CD4-positive, CD25-positive, alpha-beta regulatory T cell (primary cell): ENCODE results near the gene LCLAT1. TPM values are rescaled to one million over a fixed set of nuclear protein-coding genes. Genes with fewer than 3 reads are reported as not detected.
"Not testable (repeated sequence)": the region's sequence is repeated elsewhere in the genome, so short reads cannot be mapped to it uniquely, and the experiment has no call there.

Experiments
- ATAC-seq, 2 donors: fragments of 150-1000 bp; cut with Tn5 transposase; one replicate each; pipeline ENCODE4 v1.10.0; 2021; ENCODE audit warnings: low read depth in 2 of 2, moderate number of reproducible peaks in 2 of 2, moderate library complexity in 1 of 2
- DNase-seq, 3 donors: peaks; one replicate each; pipeline versions ENCODE4 v3.0.0 to v3.0.0-alpha.2; 2012 to 2022; ENCODE audit warnings: mixed read lengths in 1 of 3
- H3K27ac ChIP-seq: one replicate; pipeline ENCODE4 v1.7.0; 2013; ENCODE audit warnings: mild to moderate bottlenecking, low read length; ENCODE audit not compliant: insufficient read depth, poor library complexity, severe bottlenecking
- H3K27me3 ChIP-seq: one replicate; pipeline ENCODE4 v1.7.0; 2013; ENCODE audit warnings: low read length; ENCODE audit not compliant: control insufficient read depth, insufficient read depth
- H3K36me3 ChIP-seq: one replicate; pipeline ENCODE4 v1.7.0; 2013; ENCODE audit warnings: mild to moderate bottlenecking, low read length, moderate library complexity; ENCODE audit not compliant: control insufficient read depth, insufficient read depth
- H3K4me1 ChIP-seq: 2 replicates; pipeline ENCODE4 v1.7.0; 2013; ENCODE audit warnings: mild to moderate bottlenecking, low read length; ENCODE audit not compliant: insufficient read depth, control insufficient read depth, poor library complexity, severe bottlenecking
- H3K4me3 ChIP-seq: one replicate; pipeline ENCODE4 v1.7.0; 2013; ENCODE audit warnings: low read depth, mild to moderate bottlenecking, low read length, moderate library complexity
- H3K9me3 ChIP-seq, 2 experiments: 1 replicate in 1 of 2; 2 replicates in 1 of 2; pipeline ENCODE4 v1.7.0; 2013; ENCODE audit warnings: low read length in 2 of 2, mild to moderate bottlenecking in 1 of 2, moderate library complexity in 1 of 2; ENCODE audit not compliant: control insufficient read depth in 2 of 2
- H3K27ac Mint-ChIP-seq, 3 donors: one replicate each; pipeline ENCODE4 v1.8.0; 2020 to 2022; ENCODE audit warnings: mild to moderate bottlenecking in 3 of 3, mixed read lengths in 3 of 3, moderate library complexity in 2 of 3
- H3K27me3 Mint-ChIP-seq: one replicate; pipeline ENCODE4 v1.8.0; 2022; ENCODE audit warnings: mild to moderate bottlenecking, mixed read lengths
- H3K36me3 Mint-ChIP-seq: one replicate; pipeline ENCODE4 v1.8.0; 2020; ENCODE audit warnings: mixed read lengths
- H3K4me1 Mint-ChIP-seq, 4 donors: one replicate each; pipeline ENCODE4 v1.8.0; 2020 to 2022; ENCODE audit warnings: mixed read lengths in 4 of 4, mild to moderate bottlenecking in 1 of 4
- H3K4me3 Mint-ChIP-seq, 4 donors: one replicate each; pipeline ENCODE4 v1.8.0; 2020 to 2022; ENCODE audit warnings: mild to moderate bottlenecking in 4 of 4, mixed read lengths in 4 of 4, moderate library complexity in 3 of 4
- H3K9me3 Mint-ChIP-seq, 7 donors: one replicate each; pipeline ENCODE4 v1.8.0; 2020 to 2022; ENCODE audit warnings: mixed read lengths in 7 of 7, mild to moderate bottlenecking in 3 of 7, moderate library complexity in 2 of 7
- polyA plus RNA-seq, 4 donors: library from polyadenylated mRNA; unstranded; fragments of 300-500 nt; fragmentation: Illumina TruSeq; gene quantifications; one replicate each; pipeline ENCODE4 v1.2.3, GENCODE V29; 2021
- total RNA-seq: library from RNA; stranded (reverse); gene quantifications from one replicate; pipeline ENCODE4 v1.2.3, GENCODE V29; 2022

Gene LCLAT1
- total and polyA plus RNA-seq, 5 donors from 2014 or later = 4.8 to 25.2 (median 9.2) TPM

DNA sequence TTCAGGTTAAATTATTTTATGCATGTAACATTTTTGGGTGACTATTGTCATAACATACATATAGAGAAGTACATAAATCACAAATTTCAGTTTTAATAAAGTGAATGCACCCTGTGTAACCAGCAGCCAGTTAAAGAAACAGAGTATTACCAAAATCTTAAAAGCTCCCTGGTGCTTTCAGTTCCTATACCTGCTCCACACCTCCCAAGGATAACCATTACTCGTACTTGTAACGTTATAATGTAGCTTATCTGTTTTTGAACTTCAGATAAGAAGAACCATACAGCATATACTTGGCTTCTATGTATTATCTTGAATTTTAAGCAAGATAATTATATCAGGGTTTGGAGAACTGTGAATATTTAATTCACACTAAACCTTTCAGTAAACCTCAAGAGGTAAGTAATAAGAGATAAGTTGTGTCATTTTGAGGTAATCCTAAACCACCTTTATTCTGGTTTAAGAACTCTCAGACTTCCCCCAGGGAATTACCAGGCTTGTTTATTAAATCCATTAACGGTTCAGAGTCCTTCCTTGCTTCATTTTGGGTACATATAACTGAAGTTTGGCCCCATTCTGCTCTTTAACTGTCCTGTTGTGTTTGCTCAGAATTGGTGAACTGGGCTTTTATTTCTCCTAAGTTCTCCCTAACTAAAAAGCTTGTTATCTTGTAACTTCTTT is 58.6 kb downstream of the LCLAT1 start:
- H3K4me3 Mint-ChIP-seq = peak overlapping the region in 1 of 4 donors; percentile 5
- peaks cover 6 to 9% of the 10 kb centered on the region in 2 experiments for H3K9me3 ChIP-seq

DNA sequence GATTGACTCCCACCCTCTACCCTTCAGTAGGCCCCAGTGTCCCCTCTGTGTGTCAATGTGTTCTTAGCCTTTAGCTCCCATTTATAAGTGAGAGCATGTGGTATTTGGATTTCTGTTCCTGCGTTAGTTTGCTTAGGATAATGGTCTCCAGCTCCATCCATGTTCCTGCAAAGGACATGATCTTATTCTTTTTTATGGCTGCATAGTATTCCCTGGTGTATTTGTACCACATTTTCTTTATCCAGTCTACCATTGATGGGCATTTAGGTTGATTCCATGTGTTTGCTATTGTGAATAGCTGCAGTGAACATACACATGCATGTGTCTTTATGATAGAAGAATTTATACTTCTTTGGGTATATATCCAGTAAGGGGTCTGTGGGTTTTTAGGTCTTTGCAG is 60.4 kb downstream of the LCLAT1 start:
- not testable (repeated sequence) for H3K4me3 ChIP-seq, H3K27me3 ChIP-seq, H3K27ac Mint-ChIP-seq, H3K27me3 Mint-ChIP-seq, DNase-seq, H3K27ac ChIP-seq, H3K9me3 ChIP-seq, H3K4me3 Mint-ChIP-seq, H3K36me3 ChIP-seq, ATAC-seq
- Mint-ChIP-seq H3K9me3 (peaks cover 1 to 13% (median 9%) of the 10 kb centered on the region in 7 donors), H3K36me3 (peaks cover 15% of the 10 kb centered on the region), H3K4me1 (peaks cover 33 to 72% (median 43%) of the 10 kb centered on the region in 4 donors)
- H3K4me1 ChIP-seq = peaks cover 39% of the 10 kb centered on the region

More for the DNA sequence above, 58.6 kb downstream of the LCLAT1 start:
- Mint-ChIP-seq H3K4me1 (peaks cover 39 to 72% (median 46%) of the 10 kb centered on the region in 4 donors), H3K9me3 (peaks cover 2 to 20% (median 10%) of the 10 kb centered on the region in 7 donors), H3K27ac (peak overlapping the region in 2 of 3 donors; percentile 63 to 89), H3K27me3 (no peaks in the 10 kb centered on the region), H3K36me3 (peaks cover 23% of the 10 kb centered on the region)
- H3K36me3 ChIP-seq = peaks cover 4% of the 10 kb centered on the region
- no peaks in the 10 kb centered on the region for H3K27me3 ChIP-seq
- H3K4me3 ChIP-seq = no peak overlapping the region
- DNase-seq = no peak
- peaks cover 39% of the 10 kb centered on the region for H3K4me1 ChIP-seq
- H3K27ac ChIP-seq = no peak overlapping the region
- ATAC-seq = no peak

DNA sequence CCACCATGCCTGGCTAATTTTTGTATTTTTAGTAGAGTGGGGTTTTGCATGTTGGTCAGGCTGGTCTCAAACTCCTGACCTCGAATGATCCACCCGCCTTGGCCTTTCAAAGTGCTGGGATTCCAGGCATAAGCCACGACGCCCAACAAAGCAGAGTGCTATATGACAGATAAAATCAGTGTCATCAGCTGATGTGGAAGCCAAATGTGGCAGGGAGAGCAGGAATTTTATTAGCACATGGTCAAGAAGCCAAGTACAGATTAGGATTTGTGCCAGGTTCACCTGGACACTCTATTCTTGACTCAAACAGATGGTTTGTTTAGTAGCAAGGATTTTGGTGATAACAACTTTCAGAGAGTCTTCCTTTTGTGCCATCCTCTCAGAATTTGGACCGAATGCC is 62.7 kb downstream of the LCLAT1 start:
- Histone ChIP-seq H3K27ac (no peak overlapping the region), H3K27me3 (no peaks in the 10 kb centered on the region), H3K4me3 (no peak overlapping the region), H3K9me3 (no peaks in the 10 kb centered on the region), H3K36me3 (no peaks in the 10 kb centered on the region), H3K4me1 (peaks cover 16% of the 10 kb centered on the region)
- Mint-ChIP-seq H3K36me3 (peaks cover 12% of the 10 kb centered on the region), H3K9me3 (peaks cover 0 to 11% (median 5%) of the 10 kb centered on the region in 7 donors), H3K4me3 (no peak overlapping the region), H3K27ac (no peak overlapping the region), H3K4me1 (peaks cover 15 to 66% (median 29%) of the 10 kb centered on the region in 4 donors), H3K27me3 (no peaks in the 10 kb centered on the region)
- ATAC-seq (no peak), DNase-seq (no peak)

DNA sequence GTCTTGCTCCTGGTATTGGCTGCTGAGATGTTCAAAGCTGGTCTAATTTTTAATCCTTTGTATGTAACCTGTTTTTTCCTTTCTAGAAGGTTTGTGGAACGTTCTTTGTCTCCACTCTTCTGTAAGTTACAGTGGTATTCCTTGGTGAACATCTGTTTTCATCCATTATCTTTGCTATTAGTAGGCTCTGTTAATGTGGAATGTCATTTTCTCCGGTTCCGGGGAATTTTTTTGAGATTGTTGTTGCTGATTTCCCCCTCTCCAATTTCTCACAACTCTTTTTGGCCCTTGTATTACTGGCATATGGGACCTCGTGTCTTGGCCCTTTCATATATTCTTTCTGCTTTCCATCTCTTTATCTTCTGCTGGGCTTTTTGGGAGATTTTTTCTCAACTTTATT is 63.4 kb downstream of the LCLAT1 start:
- no peak overlapping the region for H3K27ac ChIP-seq
- Mint-ChIP-seq H3K27ac (peak overlapping the region in 1 of 3 donors; percentile 21), H3K27me3 (no peaks in the 10 kb centered on the region), H3K36me3 (peaks cover 12% of the 10 kb centered on the region), H3K4me3 (no peak overlapping the region), H3K9me3 (peaks cover 0 to 11% (median 6%) of the 10 kb centered on the region in 7 donors), H3K4me1 (peaks cover 8 to 64% (median 23%) of the 10 kb centered on the region in 4 donors)
- ATAC-seq (no peak), DNase-seq (no peak)
- H3K4me3 ChIP-seq = no peak overlapping the region
- H3K36me3 ChIP-seq = no peaks in the 10 kb centered on the region
- no peaks in the 10 kb centered on the region for H3K27me3 ChIP-seq
- peaks cover 9% of the 10 kb centered on the region for H3K4me1 ChIP-seq
- no peaks in the 10 kb centered on the region for H3K9me3 ChIP-seq

DNA sequence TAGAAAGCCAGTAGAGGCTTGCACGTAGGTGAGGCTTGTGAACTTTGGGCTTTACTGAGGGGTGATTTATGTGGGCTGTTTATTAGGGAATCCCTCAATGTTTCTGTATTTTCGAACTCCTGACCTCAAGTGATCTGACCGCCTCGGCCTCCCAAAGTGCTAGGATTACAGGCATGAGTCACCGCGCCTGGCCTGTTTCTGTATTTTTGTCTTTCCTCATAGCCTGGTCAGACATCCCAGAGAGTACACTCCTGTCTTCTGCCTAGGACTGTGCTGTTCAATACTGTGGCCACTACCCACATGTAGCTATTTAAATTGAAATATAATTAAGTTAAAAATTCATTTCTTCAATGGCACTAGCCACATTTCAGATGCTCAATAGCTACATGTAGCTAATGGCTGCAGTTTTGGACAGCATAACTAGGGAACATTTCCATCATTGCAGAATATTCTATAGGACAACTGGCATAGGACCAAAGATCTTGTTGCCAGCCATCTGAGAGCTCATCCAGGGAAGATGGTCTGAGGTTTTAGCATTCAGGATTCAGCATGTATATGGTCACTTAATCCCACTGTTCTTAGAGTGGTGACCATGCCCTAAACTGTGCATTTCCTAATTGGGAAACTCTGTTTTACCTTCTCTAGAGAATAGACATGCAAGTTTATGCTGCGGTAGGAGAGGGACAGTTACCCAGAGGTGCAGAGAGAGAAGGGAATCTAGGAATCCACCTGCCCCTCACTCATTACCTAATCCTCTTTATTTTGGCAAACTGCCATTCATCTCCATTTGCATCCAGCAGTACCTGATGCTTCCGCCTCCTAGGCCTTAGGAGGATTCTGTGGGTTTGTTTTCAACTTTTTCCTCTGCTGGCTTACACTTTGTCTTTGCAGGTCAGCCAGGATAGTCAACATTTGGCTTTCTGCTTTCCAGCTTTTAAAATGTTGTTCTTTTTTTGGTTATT is 64.4 kb downstream of the LCLAT1 start:
- peaks cover 4 to 56% (median 20%) of the 10 kb centered on the region in 4 donors for H3K4me1 Mint-ChIP-seq
- H3K36me3 ChIP-seq = no peaks in the 10 kb centered on the region
- no peaks in the 10 kb centered on the region for H3K27me3 Mint-ChIP-seq

DNA sequence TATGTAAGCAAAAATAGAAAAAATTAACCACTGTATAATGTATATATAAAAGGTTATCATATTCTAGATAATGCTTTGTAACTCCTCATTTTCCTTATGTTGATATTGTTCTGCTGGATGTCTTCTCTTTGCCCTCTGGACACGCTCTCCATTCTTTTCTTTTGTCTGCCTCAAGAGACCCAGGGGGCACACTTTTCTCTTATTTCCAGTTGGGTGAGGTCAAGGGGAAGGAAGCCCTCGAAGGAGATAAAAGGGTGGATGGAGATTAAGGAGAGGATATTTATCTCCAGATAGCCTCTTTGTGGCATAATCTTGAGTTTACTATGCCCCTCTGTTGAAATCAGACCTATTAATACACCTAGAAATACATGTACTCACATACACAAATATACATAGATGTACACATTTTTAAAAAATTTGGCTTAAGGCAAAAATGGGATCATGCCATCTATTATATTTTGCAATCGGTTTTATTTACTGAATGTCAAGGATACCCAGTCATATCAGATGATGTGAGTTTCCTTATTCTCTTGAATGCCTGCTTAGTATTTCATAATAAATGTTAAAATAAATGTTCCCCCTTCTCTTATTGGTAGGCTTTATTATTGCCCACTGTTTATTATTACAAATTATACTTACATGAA is 65.3 kb downstream of the LCLAT1 start:
- no peaks in the 10 kb centered on the region for H3K36me3 ChIP-seq
- no peaks in the 10 kb centered on the region for H3K27me3 Mint-ChIP-seq
- no peak for DNase-seq

More for the DNA sequence above, 64.4 kb downstream of the LCLAT1 start:
- Mint-ChIP-seq H3K4me3 (no peak overlapping the region), H3K9me3 (peaks cover 0 to 11% (median 8%) of the 10 kb centered on the region in 7 donors), H3K36me3 (peaks cover 12% of the 10 kb centered on the region), H3K27ac (peak overlapping the region in 1 of 3 donors; percentile 14)
- ATAC-seq = no peak
- no peak for DNase-seq
- no peak overlapping the region for H3K4me3 ChIP-seq
- H3K9me3 ChIP-seq = no peaks in the 10 kb centered on the region
- no peak overlapping the region for H3K27ac ChIP-seq
- H3K27me3 ChIP-seq = no peaks in the 10 kb centered on the region
- H3K4me1 ChIP-seq = no peaks in the 10 kb centered on the region

DNA sequence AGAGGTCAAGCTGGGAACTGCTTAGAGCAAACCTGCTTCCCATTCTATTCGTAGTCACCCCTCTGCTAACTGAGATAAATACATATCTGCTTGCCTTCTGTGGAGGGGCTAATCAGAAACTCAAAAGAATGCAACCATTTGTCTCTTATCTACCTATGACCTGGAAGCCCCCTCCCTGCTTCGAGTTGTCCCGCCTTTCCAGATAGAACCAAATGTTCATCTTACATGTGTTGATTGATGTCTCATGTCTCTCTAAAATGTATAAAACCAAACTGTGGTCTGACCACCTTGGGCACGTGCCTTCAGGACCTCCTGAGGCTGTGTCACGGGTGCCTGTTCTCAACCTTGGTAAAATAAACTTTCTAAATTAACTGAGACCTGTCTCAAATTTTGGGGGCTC is 66.6 kb downstream of the LCLAT1 start:
- not testable (repeated sequence) for ATAC-seq, H3K4me1 ChIP-seq, H3K27me3 Mint-ChIP-seq, H3K9me3 ChIP-seq, H3K36me3 Mint-ChIP-seq, DNase-seq, H3K27ac ChIP-seq, H3K27me3 ChIP-seq, H3K4me3 Mint-ChIP-seq, H3K36me3 ChIP-seq, H3K4me3 ChIP-seq
- Mint-ChIP-seq H3K27ac (peak overlapping the region in 1 of 3 donors; percentile 55), H3K9me3 (peaks cover 0 to 12% (median 4%) of the 10 kb centered on the region in 7 donors), H3K4me1 (peaks cover 4 to 43% (median 23%) of the 10 kb centered on the region in 4 donors)

More for the DNA sequence above, 65.3 kb downstream of the LCLAT1 start:
- no peaks in the 10 kb centered on the region for H3K9me3 ChIP-seq
- H3K4me1 ChIP-seq = no peaks in the 10 kb centered on the region
- no peak for ATAC-seq
- no peak overlapping the region for H3K4me3 ChIP-seq
- Mint-ChIP-seq H3K4me3 (no peak overlapping the region), H3K27ac (peak overlapping the region in 1 of 3 donors; percentile 14), H3K4me1 (peaks cover 4 to 54% (median 21%) of the 10 kb centered on the region in 4 donors), H3K36me3 (peaks cover 12% of the 10 kb centered on the region), H3K9me3 (peaks cover 0 to 13% (median 8%) of the 10 kb centered on the region in 7 donors)
- no peak overlapping the region for H3K27ac ChIP-seq
- H3K27me3 ChIP-seq = no peaks in the 10 kb centered on the region
